H1 (cell line): Measurements from ENCODE around the gene CES4A. TPM values are rescaled to one million over a fixed set of nuclear protein-coding genes. Genes with fewer than 3 reads are reported as not detected.

Experiments
- CTCF ChIA-PET: fragments of 300-600 bp; sonication (Branson Sonifier 250); formaldehyde crosslinking; loops from one replicate; lab custom pipeline; 2021; ENCODE audit not compliant: partially characterized antibody; lab: Charles Lee
- POLR2A ChIA-PET: fragments of 300-600 bp; sonication (Branson Sonifier 250); formaldehyde crosslinking; loops from one replicate; lab custom pipeline; 2021; ENCODE audit warnings: inconsistent platforms; ENCODE audit not compliant: partially characterized antibody; lab: Charles Lee
- DNase-seq, 2 experiments: peaks; one replicate each; pipeline versions ENCODE4 v3.0.0 to v3.0.0-alpha.2; 2010 to 2022; ENCODE audit warnings: low spot score in 2 of 2, low read depth in 1 of 2, mixed read lengths in 1 of 2
- FAIRE-seq: peaks from 2 replicates; lab custom pipeline; 2011; peaks lifted over from hg19 to GRCh38; lab: Jason Lieb, UNC
- H2AFZ ChIP-seq: 2 replicates; pipeline ENCODE4 v1.8.1; 2012; ENCODE audit warnings: low read length, inconsistent platforms
- H2AK5ac ChIP-seq: 2 replicates; pipeline ENCODE4 v1.6.1; 2013; ENCODE audit warnings: low read depth, low read length
- H2BK120ac ChIP-seq: replicated peaks from 2 replicates; pipeline ENCODE3; 2013; ENCODE audit warnings: low read depth, low read length, inconsistent platforms
- H2BK12ac ChIP-seq: 2 replicates; pipeline ENCODE4 v1.6.1; 2013; ENCODE audit warnings: low read depth, low read length
- H2BK15ac ChIP-seq: 2 replicates; pipeline ENCODE4 v1.6.1; 2013; ENCODE audit warnings: low read length
- H2BK20ac ChIP-seq: 2 replicates; pipeline ENCODE4 v1.6.1; 2013; ENCODE audit warnings: low read length
- H2BK5ac ChIP-seq: 2 replicates; pipeline ENCODE4 v1.6.1; 2013; ENCODE audit warnings: low read depth, low read length
- H3K14ac ChIP-seq: 2 replicates; pipeline ENCODE4 v1.6.1; 2013; ENCODE audit warnings: inconsistent platforms; ENCODE audit not compliant: insufficient read length
- H3K18ac ChIP-seq: 2 replicates; pipeline ENCODE4 v1.6.1; 2013; ENCODE audit warnings: low read length; ENCODE audit errors: extremely low read depth
- H3K23ac ChIP-seq: 2 replicates; pipeline ENCODE4 v1.6.1; 2013; ENCODE audit warnings: inconsistent platforms; ENCODE audit not compliant: insufficient read length
- H3K23me2 ChIP-seq: 2 replicates; pipeline ENCODE4 v1.6.1; 2013; ENCODE audit warnings: low read depth, low read length
- H3K27ac ChIP-seq: 2 replicates; pipeline ENCODE4 v1.6.1; 2011; ENCODE audit warnings: low read depth, low read length, inconsistent platforms
- H3K27me3 ChIP-seq, 4 experiments: replicated peaks in 1 of 4; 1 replicate in 1 of 4; 2 replicates in 3 of 4; pipeline versions ENCODE4 v1.6.1 to v1.8.1; 2011 to 2013; ENCODE audit warnings: low read length in 3 of 4, mild to moderate bottlenecking in 3 of 4, inconsistent platforms in 2 of 4, mixed read lengths in 2 of 4, moderate library complexity in 1 of 4; ENCODE audit not compliant: control insufficient read depth in 3 of 4, insufficient read depth in 3 of 4; ENCODE audit errors: extremely low read depth in 1 of 4
- H3K36me3 ChIP-seq, 4 experiments: 2 replicates each; pipeline versions ENCODE4 v1.6.1 to v1.8.1; 2011 to 2013; ENCODE audit warnings: mild to moderate bottlenecking in 4 of 4, low read length in 3 of 4, moderate library complexity in 2 of 4, control low read depth in 1 of 4, inconsistent platforms in 1 of 4; ENCODE audit not compliant: insufficient read depth in 4 of 4, control insufficient read depth in 2 of 4
- H3K4ac ChIP-seq: replicated peaks from 2 replicates; pipeline ENCODE3; 2013; ENCODE audit warnings: low read length, low read depth, mixed read lengths, inconsistent platforms; ENCODE audit not compliant: insufficient read length
- H3K4me1 ChIP-seq, 4 experiments: replicated peaks in 1 of 4; 1 replicate in 1 of 4; 2 replicates in 3 of 4; pipeline versions ENCODE4 v1.6.1 to v1.8.1; 2011 to 2013; ENCODE audit warnings: low read length in 3 of 4, inconsistent platforms in 2 of 4, mixed read lengths in 1 of 4; ENCODE audit not compliant: insufficient read depth in 4 of 4, control insufficient read depth in 3 of 4
- H3K4me2 ChIP-seq, 2 experiments: 2 replicates each; pipeline versions ENCODE4 v1.6.1 to v1.8.1; 2011 to 2013; ENCODE audit warnings: low read depth in 2 of 2, low read length in 2 of 2, control low read depth in 1 of 2, inconsistent platforms in 1 of 2, mild to moderate bottlenecking in 1 of 2; ENCODE audit not compliant: insufficient read depth in 1 of 2
- H3K4me3 ChIP-seq, 4 experiments: fragments of 200-600, 300-600 bp in 1 of 4; sonication (generic), shearing (Covaris generic), sonication (Bioruptor Twin) in 1 of 4; 2 replicates each; pipeline versions ENCODE4 v1.5.1 to v1.8.1; 2011 to 2016; ENCODE audit warnings: low read length in 4 of 4, low read depth in 3 of 4, control low read depth in 2 of 4, inconsistent platforms in 2 of 4, mild to moderate bottlenecking in 2 of 4, mixed read lengths in 1 of 4, moderate library complexity in 1 of 4; ENCODE audit not compliant: insufficient read depth in 2 of 4; ENCODE audit errors: extremely low read depth in 1 of 4
- H3K56ac ChIP-seq: replicated peaks from 2 replicates; pipeline ENCODE3; 2013; ENCODE audit warnings: low read depth, mild to moderate bottlenecking, mixed read lengths, low read length, inconsistent platforms; ENCODE audit not compliant: insufficient read length
- H3K79me1 ChIP-seq: 2 replicates; pipeline ENCODE4 v1.6.1; 2013; ENCODE audit warnings: low read depth, low read length, control low read depth
- H3K79me2 ChIP-seq, 2 experiments: 2 replicates each; pipeline versions ENCODE4 v1.6.1 to v1.8.1; 2012 to 2013; ENCODE audit warnings: low read length in 2 of 2, mild to moderate bottlenecking in 2 of 2, inconsistent platforms in 1 of 2; ENCODE audit not compliant: insufficient read depth in 2 of 2, control insufficient read depth in 1 of 2
- H3K9ac ChIP-seq, 4 experiments: replicated peaks in 1 of 4; 1 replicate in 1 of 4; 2 replicates in 3 of 4; pipeline versions ENCODE4 v1.6.1 to v1.8.1; 2011 to 2013; ENCODE audit warnings: low read depth in 3 of 4, low read length in 3 of 4, control low read depth in 2 of 4, mild to moderate bottlenecking in 2 of 4, moderate library complexity in 2 of 4, inconsistent platforms in 1 of 4; ENCODE audit errors: extremely low read depth in 1 of 4
- H3K9me3 ChIP-seq, 2 experiments: 2 replicates each; pipeline versions ENCODE4 v1.6.1 to v1.8.1; 2012 to 2013; ENCODE audit warnings: mild to moderate bottlenecking in 2 of 2, moderate library complexity in 2 of 2, control low read depth in 1 of 2, inconsistent platforms in 1 of 2, low read depth in 1 of 2, low read length in 1 of 2, mixed read lengths in 1 of 2; ENCODE audit not compliant: insufficient read depth in 2 of 2
- H4K20me1 ChIP-seq, 2 experiments: replicated peaks in 1 of 2; 2 replicates each; pipeline versions ENCODE3 to v1.8.1; 2011 to 2013; ENCODE audit warnings: inconsistent platforms in 2 of 2, low read length in 2 of 2, mild to moderate bottlenecking in 1 of 2; ENCODE audit not compliant: insufficient read depth in 2 of 2, control insufficient read depth in 1 of 2
- H4K5ac ChIP-seq: 2 replicates; pipeline ENCODE4 v1.6.1; 2013; ENCODE audit warnings: low read length, low read depth, mixed read lengths, inconsistent platforms; ENCODE audit not compliant: insufficient read length
- H4K8ac ChIP-seq: 2 replicates; pipeline ENCODE4 v1.8.0; 2013; ENCODE audit warnings: mild to moderate bottlenecking, moderate library complexity, low read length, inconsistent platforms; ENCODE audit not compliant: insufficient read depth; ENCODE audit errors: extremely low read depth
- H4K91ac ChIP-seq: replicated peaks from 2 replicates; pipeline ENCODE3; 2013; ENCODE audit warnings: low read length, mixed read lengths, inconsistent platforms; ENCODE audit not compliant: insufficient read length
- JUND ChIP-seq: IDR thresholded peaks from 2 replicates; pipeline ENCODE4 v1.6.1; 2011; ENCODE audit warnings: mild to moderate bottlenecking, improper control_type of control experiment, low read length
- SIX5 ChIP-seq: IDR thresholded peaks from 2 replicates; pipeline ENCODE4 v1.6.1; 2011; ENCODE audit warnings: mild to moderate bottlenecking, low read depth, low read length
- WGBS, 2 experiments: shearing (Covaris generic) in 1 of 2; methylation state at CpG; one replicate each; pipeline versions ENCODE4 v1.1.6 to v1.1.7; 2013 to 2015; ENCODE audit warnings: low lambda C conversion rate in 2 of 2, mixed read lengths in 2 of 2, inconsistent platforms in 1 of 2, low coverage in 1 of 2, missing lambda C conversion rate in 1 of 2; ENCODE audit not compliant: insufficient replicate concordance in 2 of 2, insufficient coverage in 1 of 2, insufficient read length in 1 of 2; ENCODE audit errors: extremely low coverage in 1 of 2, missing lambda C conversion rate in 1 of 2; 5-methylcytosine and 5-hydroxymethylcytosine counted together
- polyA plus RNA-seq, 7 experiments: library from polyadenylated mRNA; depleted of rRNA in 3 of 7; stranded (reverse) in 5 of 7; unstranded in 2 of 7; fragments of >200 nt in 5 of 7; fragments of 200-250 nt in 2 of 7; gene quantifications; 1 replicate in 5 of 7; 2 replicates in 1 of 7; 4 replicates in 1 of 7; pipeline versions ENCODE4 v1.2.1 to v1.2.3, GENCODE V29; 2011 to 2013; ENCODE audit warnings: missing spikeins in 2 of 7, mixed read lengths in 2 of 7
- total RNA-seq: library from RNA; stranded (reverse); fragmentation: NEBNext Ultra II Directional; extraction: Animal tissue kit (Norgen Biotek cat#: 25700); gene quantifications from 2 replicates; pipeline ENCODE4 v1.2.1, GENCODE V29; 2021

Gene CES4A
- total and polyA plus RNA-seq, 2 of the 8 experiments (the other 6 are each of a cell fraction or from before 2014, with no cell fraction given) = 0.93 to 1.5 TPM

DNA sequence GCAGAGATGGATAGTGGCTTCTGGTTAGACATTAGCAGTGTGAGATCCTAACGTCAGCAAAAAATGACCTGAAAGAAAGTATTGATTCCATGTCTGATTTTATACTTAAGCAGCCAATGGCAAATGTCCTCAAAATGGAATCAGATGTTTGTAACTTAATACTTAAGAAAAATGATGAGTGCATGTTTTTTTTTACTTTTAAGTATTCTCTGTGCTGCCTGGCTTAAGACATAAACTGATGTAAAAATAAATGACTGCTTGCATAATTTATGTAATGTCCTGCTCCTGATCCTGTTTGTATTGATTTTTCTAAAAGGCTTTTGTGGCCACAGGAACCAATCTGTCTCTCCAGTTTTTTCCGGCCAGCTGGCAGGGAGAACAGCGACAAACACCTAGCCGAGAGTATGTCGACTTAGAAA lies 47.9 kb downstream of the CES4A start:
- Histone ChIP-seq H3K27me3 (no peaks in the 10 kb centered on the region), H2AK5ac (no peak overlapping the region), H2BK5ac (no peak overlapping the region), H3K4me1 (no peaks in the 10 kb centered on the region; a peak in 1 of 7 replicates), H3K36me3 (no peaks in the 10 kb centered on the region; a peak in 1 of 8 replicates), H3K23me2 (no peaks in the 10 kb centered on the region), H3K56ac (no peak overlapping the region), H4K8ac (no peak overlapping the region), H3K14ac (no peak overlapping the region), H3K79me2 (peaks cover 0 to 37% of the 10 kb centered on the region in 2 experiments; a peak in 2 of 4 replicates), H3K23ac (no peak overlapping the region), H2BK20ac (no peak overlapping the region)
- ChIA-PET CTCF (interaction anchor here (1.2 kb wide), 1 partner anchor 7 kb away, joined by 3 read pairs; no protein-coding TSS in a partner anchor), POLR2A (interaction anchor here (0.7 kb wide), 1 partner anchor 174 kb away, joined by 4 read pairs; no protein-coding TSS in a partner anchor)
- FAIRE-seq (no peak), DNase-seq (no peak)
- TF ChIP-seq SIX5 = no peak
- TF ChIP-seq JUND = no peak
- TF ChIP-seq, all 59 proteins: peak for 0
- H3K4me2 ChIP-seq = no peak overlapping the region
- no peak overlapping the region for H2BK15ac ChIP-seq
- H3K4ac ChIP-seq = no peak overlapping the region
- H4K20me1 ChIP-seq = peaks cover under 1 to 3% of the 10 kb centered on the region in 2 experiments
- 94% methylated on average over 5 of the region's 5 CpGs; no CpG with 5 or more reads in 1 of the 2 experiments for whole genome bisulfite sequencing, 2 experiments
- H4K91ac ChIP-seq = no peak overlapping the region
- no peak overlapping the region for H2AFZ ChIP-seq
- no peak overlapping the region for H2BK12ac ChIP-seq
- H3K9ac ChIP-seq = no peak overlapping the region
- H3K9me3 ChIP-seq = no peaks in the 10 kb centered on the region
- H3K4me3 ChIP-seq = no peak overlapping the region
- H2BK120ac ChIP-seq = no peak overlapping the region
- H3K79me1 ChIP-seq = no peaks in the 10 kb centered on the region; the same call in 1 of the 2 replicates
- H3K18ac ChIP-seq = no peak overlapping the region
- H3K27ac ChIP-seq = no peak overlapping the region
- no peak overlapping the region for H4K5ac ChIP-seq
